PC-3 (cell line): ENCODE measurements around the gene KCNIP4. TPM values are rescaled to one million over a fixed set of nuclear protein-coding genes. Genes with fewer than 3 reads are reported as not detected.

Experiments
- ATAC-seq: fragments of 200-7000 bp; cut with Tn5 transposase; 2 replicates; pipeline ENCODE4 v1.9.1; 2020; ENCODE audit warnings: mild to moderate bottlenecking, moderate library complexity
- BruUV-seq: library from RNA; stranded (reverse); fragments of 400-500 nt; replicated peaks from 2 replicates; lab custom pipeline; 2021; lab: Mats Ljungman, UMichigan
- CTCF ChIA-PET: fragments of 300-600 bp; sonication (Branson Sonifier 250); formaldehyde crosslinking; loops from one replicate; lab custom pipeline; 2022; ENCODE audit warnings: antibody characterized with exemption; lab: Charles Lee
- POLR2A ChIA-PET: fragments of 300-600 bp; sonication (Branson Sonifier 250); formaldehyde crosslinking; loops from one replicate; lab custom pipeline; 2022; ENCODE audit warnings: antibody characterized with exemption; ENCODE audit not compliant: unreplicated experiment; lab: Charles Lee
- DNase-seq: peaks from one replicate; pipeline ENCODE4 v3.0.0-alpha.2; 2015
- H2AFZ ChIP-seq: fragments of 300-600 bp; sonication (generic); 2 replicates; pipeline ENCODE4 v1.6.0; 2016; ENCODE audit warnings: antibody characterized with exemption, low read length
- H3F3A ChIP-seq: fragments of 300-600 bp; sonication (generic); one replicate; pipeline ENCODE4 v1.6.0; 2017; ENCODE audit warnings: antibody characterized with exemption, low read length, control low read depth, mild to moderate bottlenecking; ENCODE audit not compliant: unreplicated experiment
- H3K27ac ChIP-seq: fragments of 300-600 bp; sonication (generic); 2 replicates; pipeline ENCODE4 v1.5.1; 2016; ENCODE audit warnings: mild to moderate bottlenecking, low read length
- H3K27me3 ChIP-seq: fragments of 300-600 bp; sonication (generic); 2 replicates; pipeline ENCODE4 v1.6.1; 2016; ENCODE audit warnings: low read length, mixed read lengths
- H3K36me3 ChIP-seq: fragments of 300-600 bp; sonication (generic); 2 replicates; pipeline ENCODE4 v1.6.1; 2016; ENCODE audit warnings: low read depth, mixed run types, low read length, mixed read lengths
- H3K4me1 ChIP-seq: fragments of 300-600 bp; sonication (generic); 2 replicates; pipeline ENCODE4 v1.5.1; 2016; ENCODE audit warnings: low read length; ENCODE audit not compliant: insufficient read depth
- H3K4me2 ChIP-seq: fragments of 300-600 bp; sonication (generic); 2 replicates; pipeline ENCODE4 v1.6.0; 2016; ENCODE audit warnings: low read length
- H3K4me3 ChIP-seq: fragments of 300-600 bp; sonication (generic); 2 replicates; pipeline ENCODE4 v1.5.1; 2016; ENCODE audit warnings: mild to moderate bottlenecking, low read length, mixed read lengths
- H3K79me2 ChIP-seq: fragments of 300-600 bp; sonication (generic); 2 replicates; pipeline ENCODE4 v1.6.1; 2017; ENCODE audit warnings: low read length, mixed read lengths
- H3K9ac ChIP-seq: fragments of 300-600 bp; sonication (generic); 2 replicates; pipeline ENCODE4 v1.6.0; 2016; ENCODE audit warnings: mild to moderate bottlenecking, low read length
- H3K9me2 ChIP-seq: fragments of 300-600 bp; sonication (generic); replicated peaks from 2 replicates; pipeline ENCODE4 v1.6.1; 2016; ENCODE audit warnings: mixed run types, low read length, mixed read lengths
- H3K9me3 ChIP-seq: fragments of 300-600 bp; sonication (generic); 2 replicates; pipeline ENCODE4 v1.6.1; 2016; ENCODE audit warnings: low read length, mixed read lengths
- H4K20me1 ChIP-seq: fragments of 300-600 bp; sonication (generic); 2 replicates; pipeline ENCODE4 v1.6.1; 2016; ENCODE audit warnings: low read length, mixed read lengths
- CTCF ChIP-seq: fragments of 300-600 bp; sonication (generic); conservative IDR thresholded peaks from 2 replicates; pipeline ENCODE4 v1.5.1; 2017; ENCODE audit warnings: antibody characterized with exemption, low read depth, mild to moderate bottlenecking, low read length
- EZH2 ChIP-seq: fragments of 300-600 bp; sonication (generic); IDR thresholded peaks from one replicate; pipeline ENCODE4 v1.6.1; 2017; ENCODE audit warnings: antibody characterized with exemption, mild to moderate bottlenecking, low read length; ENCODE audit not compliant: unreplicated experiment
- EZH2phosphoT487 ChIP-seq: fragments of 300-600 bp; sonication (generic); IDR thresholded peaks from 2 replicates; pipeline ENCODE4 v1.6.1; 2018; ENCODE audit warnings: mild to moderate bottlenecking, antibody characterized with exemption, low read length, borderline replicate concordance
- intact Hi-C: fragments of 100-400 bp; cut with micrococcal nuclease; formaldehyde crosslinking; loops from 2 replicates; pipeline ENCODE4 v1.9.0; 2023
- total RNA-seq: library from RNA; depleted of rRNA; stranded (reverse); fragments of >200 nt; gene quantifications from 2 replicates; pipeline ENCODE4 v1.2.3, GENCODE V29; 2014

The KCNIP4 gene
- total RNA-seq, 1 experiment from 2014 or later, result not detected

- H3K9me3 ChIP-seq, result no peaks in the 10 kb centered on the region
- no peak overlapping the region for H3K4me3 ChIP-seq
- ChIA-PET POLR2A (no interaction called here), CTCF (no interaction called here)
- H3F3A ChIP-seq, result no peaks in the 10 kb centered on the region
- H3K9ac ChIP-seq, result no peak overlapping the region
- no peaks in the 10 kb centered on the region for H3K36me3 ChIP-seq
- no peak for DNase-seq
- H3K27ac ChIP-seq, result no peak overlapping the region
- intact Hi-C loops, result no loop called here
- no peak for TF ChIP-seq EZH2
- no peak for TF ChIP-seq CTCF
- TF ChIP-seq EZH2phosphoT487, result no peak
- no peaks in the 10 kb centered on the region for H3K79me2 ChIP-seq
- BruUV-seq, result no TSS peak
- ATAC-seq, result no peak
- peaks cover 26% of the 10 kb centered on the region for H3K27me3 ChIP-seq
- no peak overlapping the region for H3K4me2 ChIP-seq
- no peaks in the 10 kb centered on the region; the same call in 1 of the 2 replicates for H3K4me1 ChIP-seq
- H2AFZ ChIP-seq, result no peak overlapping the region
- no peaks in the 10 kb centered on the region for H4K20me1 ChIP-seq
- no peaks in the 10 kb centered on the region for H3K9me2 ChIP-seq
Observed at GRCh38 chr4:21474195-21474594, 474.4 kb downstream of the KCNIP4 start.

DNA sequence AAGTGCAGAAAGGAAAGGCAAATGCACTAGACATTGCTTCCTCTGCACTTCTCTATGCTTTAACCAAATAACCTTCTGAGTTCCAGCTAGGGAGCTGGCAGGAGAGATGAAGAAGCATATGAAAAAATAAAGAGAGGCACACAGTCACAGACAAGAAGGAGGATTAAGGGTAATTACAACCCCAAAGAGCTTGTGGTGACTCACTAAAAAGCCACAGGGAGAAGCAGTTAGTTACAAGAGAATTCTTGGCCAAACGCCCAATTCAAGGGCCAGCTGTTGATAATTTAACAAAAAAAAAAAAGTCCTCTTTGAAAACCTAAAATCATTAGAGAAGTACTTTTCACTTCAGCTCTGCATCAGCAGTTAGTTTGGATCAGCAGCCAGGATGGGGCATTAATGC, 478.0 kb downstream of the KCNIP4 start:
- H3K4me1 ChIP-seq, result no peaks in the 10 kb centered on the region; the same call in 1 of the 2 replicates
- peak; percentile 31 for DNase-seq
- CTCF ChIA-PET, result no interaction called here
- H3K27me3 ChIP-seq, result peaks cover 17% of the 10 kb centered on the region
- H3K4me3 ChIP-seq, result no peak overlapping the region
- H3K9me2 ChIP-seq, result no peaks in the 10 kb centered on the region
- no peak for ATAC-seq
- intact Hi-C loops, result no loop called here
- no peak overlapping the region for H3K27ac ChIP-seq
- H3F3A ChIP-seq, result no peaks in the 10 kb centered on the region
- TF ChIP-seq CTCF (no peak), EZH2phosphoT487 (no peak), EZH2 (no peak)
- no TSS peak for BruUV-seq
- no peak overlapping the region for H3K9ac ChIP-seq
- no peak overlapping the region for H2AFZ ChIP-seq
- no peaks in the 10 kb centered on the region for H3K79me2 ChIP-seq
- POLR2A ChIA-PET, result no interaction called here
- no peak overlapping the region for H3K4me2 ChIP-seq
- H3K36me3 ChIP-seq, result no peaks in the 10 kb centered on the region
- H3K9me3 ChIP-seq, result no peaks in the 10 kb centered on the region
- H4K20me1 ChIP-seq, result no peaks in the 10 kb centered on the region

GRCh38 chr4:21469438-21470300, 478.9 kb downstream of the KCNIP4 start:
- H3K4me2 ChIP-seq, result no peak overlapping the region
- H3K9ac ChIP-seq, result no peak overlapping the region
- intact Hi-C loops, result loop anchor here (1.0 to 10.0 kb wide), 3 partner anchors 285 to 696 kb away; no protein-coding TSS in a partner anchor
- no peak overlapping the region for H3K27ac ChIP-seq
- no peaks in the 10 kb centered on the region for H3K79me2 ChIP-seq
- H3K9me3 ChIP-seq, result no peaks in the 10 kb centered on the region
- TF ChIP-seq CTCF (peak; percentile 58), EZH2 (no peak)
- DNase-seq, result peak; percentile 15
- peaks cover 11% of the 10 kb centered on the region; the same call in 1 of the 2 replicates for H3K27me3 ChIP-seq
- ATAC-seq, result no peak
- H3F3A ChIP-seq, result no peaks in the 10 kb centered on the region
- H3K9me2 ChIP-seq, result no peaks in the 10 kb centered on the region
- no peaks in the 10 kb centered on the region; the same call in 1 of the 2 replicates for H3K4me1 ChIP-seq
- no TSS peak for BruUV-seq
- ChIA-PET POLR2A (no interaction called here), CTCF (interaction anchor here (0.5 kb wide), 1 partner anchor 282 kb away, joined by 5 read pairs; no protein-coding TSS in a partner anchor)
- H2AFZ ChIP-seq, result no peak overlapping the region
- H4K20me1 ChIP-seq, result no peaks in the 10 kb centered on the region
- no peak overlapping the region for H3K4me3 ChIP-seq
- no peaks in the 10 kb centered on the region for H3K36me3 ChIP-seq
